ENCODE measurements around the gene ZFAND3.
A peak's percentile ranks its signal among the peaks of the same experiment; 100 is the strongest.

The ZFAND3 gene

DNA sequence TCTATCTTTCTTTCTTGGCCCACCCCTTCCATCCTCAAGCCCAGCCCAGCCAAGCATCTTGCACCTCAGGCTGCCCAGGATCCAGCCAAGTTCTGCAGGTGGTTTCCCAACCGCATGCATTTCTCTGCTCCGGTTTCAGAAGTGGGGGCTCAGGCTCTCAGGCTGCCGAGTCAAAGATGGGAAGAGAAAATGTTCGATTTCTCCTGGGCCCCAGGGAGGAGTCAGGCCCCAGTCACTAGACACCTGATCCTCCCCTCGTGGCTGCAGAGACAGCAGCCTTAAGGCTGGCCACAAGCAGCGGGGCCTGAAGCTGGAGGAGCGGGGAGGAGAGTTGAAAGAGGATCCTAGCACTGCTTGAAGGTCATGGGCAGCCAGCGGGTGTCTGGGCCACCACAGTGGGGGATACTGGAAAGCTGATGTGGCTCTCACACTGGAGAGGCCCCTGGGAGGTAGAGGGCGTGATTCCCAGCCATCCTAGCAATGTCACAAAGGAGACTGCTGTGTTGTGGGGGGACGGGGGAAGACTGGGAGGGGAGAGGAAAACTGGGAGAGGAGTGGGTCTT lies 42.2 kb upstream of the ZFAND3 start:
- TF ChIP-seq, protein P1, sequence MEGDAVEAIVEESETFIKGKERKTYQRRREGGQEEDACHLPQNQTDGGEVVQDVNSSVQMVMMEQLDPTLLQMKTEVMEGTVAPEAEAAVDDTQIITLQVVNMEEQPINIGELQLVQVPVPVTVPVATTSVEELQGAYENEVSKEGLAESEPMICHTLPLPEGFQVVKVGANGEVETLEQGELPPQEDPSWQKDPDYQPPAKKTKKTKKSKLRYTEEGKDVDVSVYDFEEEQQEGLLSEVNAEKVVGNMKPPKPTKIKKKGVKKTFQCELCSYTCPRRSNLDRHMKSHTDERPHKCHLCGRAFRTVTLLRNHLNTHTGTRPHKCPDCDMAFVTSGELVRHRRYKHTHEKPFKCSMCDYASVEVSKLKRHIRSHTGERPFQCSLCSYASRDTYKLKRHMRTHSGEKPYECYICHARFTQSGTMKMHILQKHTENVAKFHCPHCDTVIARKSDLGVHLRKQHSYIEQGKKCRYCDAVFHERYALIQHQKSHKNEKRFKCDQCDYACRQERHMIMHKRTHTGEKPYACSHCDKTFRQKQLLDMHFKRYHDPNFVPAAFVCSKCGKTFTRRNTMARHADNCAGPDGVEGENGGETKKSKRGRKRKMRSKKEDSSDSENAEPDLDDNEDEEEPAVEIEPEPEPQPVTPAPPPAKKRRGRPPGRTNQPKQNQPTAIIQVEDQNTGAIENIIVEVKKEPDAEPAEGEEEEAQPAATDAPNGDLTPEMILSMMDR (IDR thresholded peaks at IDR 0.05; ENCODE audit: low read length) = no peak
- no peak for TF ChIP-seq EZH2 (IDR thresholded peaks at IDR 0.05; ENCODE audit: borderline replicate concordance, low read length)
- Histone ChIP-seq H2AFZ (ENCODE audit: low read length) (no peak overlapping the region), H3K9me3 (ENCODE audit: low read length) (0 out of 2 replicates have a peak, but pooled peaks cover 4% of the 10 kb centered on the region), H3K4me2 (ENCODE audit: low read length) (peak overlapping the region; percentile 52; the same call in 1 of the 2 replicates), H3K4me3 (ENCODE audit: low read depth, low read length, poor library complexity, severe bottlenecking) (peak overlapping the region; percentile 28), H3K79me2 (ENCODE audit: insufficient read depth, low read length) (no peaks in the 10 kb centered on the region), H3F3A (ENCODE audit: insufficient read depth, low read length) (no peaks in the 10 kb centered on the region), H3K9me2 (ENCODE audit: low read depth, low read length) (no peaks in the 10 kb centered on the region), H3K36me3 (ENCODE audit: insufficient read depth, low read length) (no peaks in the 10 kb centered on the region), H3K9ac (ENCODE audit: low read length) (no peak overlapping the region), H4K20me1 (ENCODE audit: insufficient read depth, low read length) (no peaks in the 10 kb centered on the region), H3K27me3 (ENCODE audit: insufficient read depth, low read length) (no peaks in the 10 kb centered on the region; the same call in 1 of the 2 replicates), H3K4me1 (ENCODE audit: insufficient read depth, low read length, severe bottlenecking) (peaks cover 15% of the 10 kb centered on the region), H3K27ac (ENCODE audit: low read depth, low read length, poor library complexity, severe bottlenecking) (no peak overlapping the region)

GRCh38 chr6:37779111-37779800 lies 40.3 kb upstream of the ZFAND3 start:
- no peak overlapping the region for H3K4me2 ChIP-seq (ENCODE audit: low read length)
- H3K4me3 ChIP-seq (ENCODE audit: low read depth, low read length, poor library complexity, severe bottlenecking) = no peak overlapping the region
- H3F3A ChIP-seq (ENCODE audit: insufficient read depth, low read length) = no peaks in the 10 kb centered on the region
- H3K27ac ChIP-seq (ENCODE audit: low read depth, low read length, poor library complexity, severe bottlenecking) = no peak overlapping the region
- H4K20me1 ChIP-seq (ENCODE audit: insufficient read depth, low read length) = no peaks in the 10 kb centered on the region
- peaks cover 6% of the 10 kb centered on the region; the same call in 1 of the 2 replicates for H3K27me3 ChIP-seq (ENCODE audit: insufficient read depth, low read length)
- no peaks in the 10 kb centered on the region for H3K36me3 ChIP-seq (ENCODE audit: insufficient read depth, low read length)
- 0 out of 2 replicates have a peak, but pooled peaks cover 3% of the 10 kb centered on the region for H3K9me3 ChIP-seq (ENCODE audit: low read length)
- no peak overlapping the region for H3K9ac ChIP-seq (ENCODE audit: low read length)
- H3K4me1 ChIP-seq (ENCODE audit: insufficient read depth, low read length, severe bottlenecking) = peaks cover 25% of the 10 kb centered on the region
- no peak overlapping the region for H2AFZ ChIP-seq (ENCODE audit: low read length)
- no peak for TF ChIP-seq EZH2 (IDR thresholded peaks at IDR 0.05; ENCODE audit: borderline replicate concordance, low read length)
- TF ChIP-seq, protein P1 (IDR thresholded peaks at IDR 0.05; ENCODE audit: low read length) = no peak
- H3K9me2 ChIP-seq (ENCODE audit: low read depth, low read length) = no peaks in the 10 kb centered on the region
- H3K79me2 ChIP-seq (ENCODE audit: insufficient read depth, low read length) = no peaks in the 10 kb centered on the region

DNA sequence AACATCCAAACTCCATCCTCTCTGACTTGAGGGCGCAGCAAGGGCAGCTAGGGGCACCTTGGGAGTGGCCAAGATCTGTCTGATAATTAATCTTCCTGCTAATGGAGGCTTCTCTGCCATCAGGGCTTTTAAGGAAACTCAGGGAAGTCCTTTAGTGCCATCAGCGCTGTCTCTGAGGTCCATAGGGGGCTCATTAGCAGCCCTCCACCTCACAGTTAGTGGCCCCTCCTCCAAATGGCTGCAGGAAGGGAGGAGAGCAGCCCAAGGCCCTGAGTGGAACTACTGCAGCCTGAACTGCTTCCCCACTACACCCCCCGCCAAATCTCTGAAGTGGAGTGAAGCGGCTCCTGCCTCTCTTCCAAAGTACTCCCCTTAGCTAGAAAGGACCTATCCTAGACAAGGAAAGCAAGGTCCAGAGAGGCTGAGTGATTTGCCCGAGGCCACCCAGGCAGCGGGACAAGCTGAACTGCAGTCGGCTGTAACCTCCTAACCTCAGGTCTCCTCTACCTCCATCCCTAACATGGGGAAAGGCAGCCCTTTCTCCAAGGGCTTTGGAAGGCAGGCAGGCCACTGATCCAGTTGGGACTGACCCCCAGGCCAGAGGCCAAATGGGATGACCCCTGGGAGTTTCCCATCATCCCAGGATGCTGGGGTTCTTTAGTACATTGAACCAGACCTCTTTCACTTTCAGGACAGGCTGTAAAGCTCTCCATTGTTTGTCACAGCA lies 39.5 kb upstream of the ZFAND3 start:
- H3K9ac ChIP-seq (ENCODE audit: low read length) = no peak overlapping the region
- no peak overlapping the region for H2AFZ ChIP-seq (ENCODE audit: low read length)
- H3K79me2 ChIP-seq (ENCODE audit: insufficient read depth, low read length) = no peaks in the 10 kb centered on the region
- H3K4me1 ChIP-seq (ENCODE audit: insufficient read depth, low read length, severe bottlenecking) = peaks cover 25% of the 10 kb centered on the region
- no peak overlapping the region for H3K4me2 ChIP-seq (ENCODE audit: low read length)
- H3F3A ChIP-seq (ENCODE audit: insufficient read depth, low read length) = no peaks in the 10 kb centered on the region
- no peak overlapping the region for H3K4me3 ChIP-seq (ENCODE audit: low read depth, low read length, poor library complexity, severe bottlenecking)
- no peaks in the 10 kb centered on the region for H4K20me1 ChIP-seq (ENCODE audit: insufficient read depth, low read length)
- no peak for TF ChIP-seq EZH2 (IDR thresholded peaks at IDR 0.05; ENCODE audit: borderline replicate concordance, low read length)
- TF ChIP-seq, protein P1 (IDR thresholded peaks at IDR 0.05; ENCODE audit: low read length) = no peak
- no peaks in the 10 kb centered on the region for H3K9me2 ChIP-seq (ENCODE audit: low read depth, low read length)
- H3K27ac ChIP-seq (ENCODE audit: low read depth, low read length, poor library complexity, severe bottlenecking) = no peak overlapping the region
- H3K36me3 ChIP-seq (ENCODE audit: insufficient read depth, low read length) = no peaks in the 10 kb centered on the region
- peaks cover 6% of the 10 kb centered on the region; the same call in 1 of the 2 replicates for H3K27me3 ChIP-seq (ENCODE audit: insufficient read depth, low read length)
- no peaks in the 10 kb centered on the region for H3K9me3 ChIP-seq (ENCODE audit: low read length)

All from OCI-LY1 (cell line).